Measurements from ENCODE around the gene MINDY3. TPM values are rescaled to one million over a fixed set of nuclear protein-coding genes. Genes with fewer than 3 reads are reported as not detected.

The MINDY3 gene
- total RNA-seq, 1 experiment from 2014 or later, result 18.7 TPM

- DNase-seq (ENCODE audit: low spot score), result no peak
Measured at GRCh38 chr10:15738270-15738925, 121.9 kb downstream of the MINDY3 start.

GRCh38 chr10:15737656-15738055, 122.7 kb downstream of the MINDY3 start:
- DNase-seq (ENCODE audit: low spot score), result no peak

GRCh38 chr10:15735763-15736162, 124.5 kb downstream of the MINDY3 start:
- no peak for DNase-seq (ENCODE audit: low spot score)

GRCh38 chr10:15730341-15730740, 130.0 kb downstream of the MINDY3 start:
- no peak for DNase-seq (ENCODE audit: low spot score)

DNA sequence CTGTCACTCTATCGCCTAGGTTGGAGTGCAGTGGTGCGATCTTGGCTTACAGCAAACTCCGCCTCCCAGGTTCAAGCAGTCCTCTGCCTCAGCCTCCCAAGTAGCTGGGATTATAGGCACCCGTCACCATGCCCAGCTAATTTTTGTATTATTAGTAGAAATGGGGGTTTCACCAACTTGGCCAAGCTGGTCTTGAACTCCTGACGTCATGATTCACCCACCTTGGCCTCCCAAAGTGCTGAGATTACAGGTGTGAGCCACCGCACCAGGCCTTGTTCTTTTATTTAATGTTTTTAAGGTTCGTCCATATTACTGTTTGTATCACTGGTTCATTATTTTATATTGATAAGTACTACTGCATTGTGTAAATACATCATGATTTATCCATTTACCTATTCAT, 130.4 kb downstream of the MINDY3 start:
- no peak for DNase-seq (ENCODE audit: low spot score)

Other genes with a start within 250 kb of the MINDY3 start
- 9.2 and 17.2 TPM in 2 replicates for gene ITGA8, start 140.6 kb downstream of the MINDY3 start, total RNA-seq (2014; rRNA removed; shearing (Covaris generic))

Measured in H4 (cell line).